Stimulated activated CD4-positive, alpha-beta T cell treated with anti-CD3 and anti-CD28 coated beads, Interleukin-2, amount 100 ng/mL, for 48 hours (primary cell): Measurements from ENCODE around the gene FAM20C.
"Not testable (repeated sequence)": the region's sequence is repeated elsewhere in the genome, so short reads cannot be mapped to it uniquely, and the experiment has no call there.

ENCODE experiments used
- DNase-seq, 2 donors: peaks; one replicate each; pipeline ENCODE4 v3.0.0-alpha.2; 2020

Gene FAM20C

DNA sequence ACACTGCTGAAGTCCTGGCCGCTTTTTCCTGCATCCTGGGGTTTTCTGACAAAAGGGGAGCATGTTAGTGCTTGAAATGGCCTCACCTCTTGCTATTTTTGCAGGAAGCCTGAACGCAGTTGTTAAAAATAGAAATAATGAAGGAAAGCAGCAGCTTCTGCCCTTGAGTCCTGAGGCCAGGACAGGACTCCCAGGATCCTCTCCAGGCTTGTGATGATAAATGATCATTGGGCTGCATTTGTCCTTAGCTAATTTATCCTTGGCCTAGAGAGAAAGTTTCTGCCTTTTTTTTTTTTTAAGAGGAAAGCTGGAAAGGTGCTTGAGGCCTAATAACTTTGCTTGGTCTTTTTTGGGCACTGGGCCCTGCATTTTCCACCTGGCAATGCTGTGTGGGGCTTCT lies 17.7 kb upstream of the FAM20C start:
- no peak for DNase-seq

DNA sequence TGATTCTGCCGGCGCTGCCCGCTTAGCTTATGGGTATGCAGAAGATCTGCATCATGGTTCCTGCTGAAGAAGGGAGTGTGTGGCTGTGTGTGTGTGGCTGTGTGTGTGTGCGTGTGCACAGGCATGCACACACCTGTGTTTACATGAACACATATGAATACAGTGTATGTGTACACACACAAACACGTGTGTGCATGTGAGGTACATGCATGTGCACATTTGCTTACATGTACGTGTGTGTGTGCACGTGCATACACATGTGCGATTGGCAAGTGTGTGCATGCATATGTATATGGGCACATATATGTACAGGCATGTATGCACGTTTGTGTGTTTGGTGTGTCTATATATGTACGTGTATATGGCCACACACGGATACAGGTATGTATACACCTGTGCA lies 16.4 kb upstream of the FAM20C start:
- no peak for DNase-seq

DNA sequence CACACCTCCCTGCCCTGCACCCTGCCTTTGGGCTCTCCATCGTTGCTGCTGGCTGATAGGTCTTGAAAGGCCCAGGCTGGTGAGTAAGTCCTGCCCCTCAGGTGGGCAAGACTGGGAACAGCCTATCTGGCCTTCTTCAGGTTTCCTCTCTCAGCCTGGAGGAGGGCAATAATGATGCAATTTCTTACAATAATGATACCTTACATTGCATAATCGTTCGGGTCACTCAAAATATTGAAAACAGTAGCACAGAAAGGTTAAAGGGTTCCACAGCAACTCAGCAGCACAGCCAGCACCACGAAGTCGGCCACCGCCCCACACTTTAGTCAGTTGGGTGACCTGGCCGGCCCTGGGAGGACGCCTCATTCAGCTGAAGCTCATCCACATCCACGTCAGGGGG lies 16.0 kb upstream of the FAM20C start:
- DNase-seq = no peak

- no peak for DNase-seq
Measured at GRCh38 chr7:176786-177459, 15.4 kb upstream of the FAM20C start.

DNA sequence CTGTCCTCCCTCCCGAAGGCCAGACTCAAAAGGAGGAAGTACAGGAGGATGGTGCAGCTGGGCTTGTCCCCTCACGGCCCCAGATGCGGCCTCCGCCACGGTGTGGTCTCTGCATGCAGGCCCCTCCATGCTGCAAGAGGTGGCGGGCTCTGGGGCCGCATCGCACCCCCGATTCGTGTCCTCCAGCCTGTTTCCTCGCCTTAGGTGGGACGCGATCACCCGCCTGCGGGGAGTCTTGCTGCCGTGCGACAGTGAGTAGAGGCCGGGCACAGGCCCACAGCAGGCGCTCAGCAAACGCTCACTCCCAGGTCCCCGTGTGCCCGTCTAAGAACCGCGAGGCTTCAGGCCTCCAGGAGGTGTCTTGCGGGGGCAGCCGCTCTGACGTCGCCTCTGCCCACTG lies 13.9 kb upstream of the FAM20C start:
- no peak for DNase-seq

DNA sequence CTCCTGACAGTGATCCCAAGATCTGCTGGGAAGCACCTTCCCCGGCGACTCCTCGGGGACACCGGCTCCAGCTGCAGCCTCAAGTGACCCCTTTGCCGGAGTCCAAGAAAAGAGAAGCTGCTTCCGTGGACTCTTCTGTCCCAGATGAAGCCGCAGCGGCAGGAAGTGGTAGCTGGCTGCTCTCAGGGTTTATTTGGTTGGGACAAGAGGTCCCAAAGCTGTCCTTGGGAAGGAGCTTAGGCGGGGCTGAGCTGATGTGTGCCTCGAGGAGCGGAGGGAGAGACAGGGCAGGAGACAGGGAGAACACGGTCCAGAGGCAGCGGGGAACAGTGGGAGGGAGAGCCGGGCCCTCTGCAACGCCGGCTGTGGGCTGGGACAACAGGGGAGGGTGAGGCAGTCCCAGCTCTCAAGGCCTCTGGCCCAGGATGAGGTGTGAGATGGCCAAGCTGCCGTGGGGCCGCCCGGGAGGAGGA lies 13.1 kb upstream of the FAM20C start:
- no peak for DNase-seq

- no peak for DNase-seq
Measured at GRCh38 chr7:179948-180694, 12.2 kb upstream of the FAM20C start.

- no peak for DNase-seq
Measured at GRCh38 chr7:181738-182137, 10.6 kb upstream of the FAM20C start.

DNA sequence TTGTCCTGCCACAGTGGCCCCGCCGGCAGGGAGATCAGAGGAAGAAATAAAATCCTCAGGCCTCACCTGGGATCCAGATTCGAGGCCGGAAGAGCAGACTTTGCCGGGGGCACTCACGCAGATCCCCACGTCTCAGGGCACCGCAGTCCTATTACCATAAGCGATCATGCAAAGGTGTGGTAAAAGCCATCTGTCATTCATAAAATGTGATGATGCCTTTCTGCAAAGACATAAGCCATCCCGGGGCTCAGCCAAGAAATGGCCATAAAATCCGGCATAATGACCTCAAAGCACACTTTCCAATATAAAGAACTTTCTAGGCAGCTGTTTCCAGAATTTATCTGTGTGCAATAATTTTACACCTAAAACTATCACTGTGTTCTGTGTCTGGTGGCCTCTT lies 9.9 kb upstream of the FAM20C start:
- not testable (repeated sequence) for DNase-seq

- DNase-seq = no peak
Measured at GRCh38 chr7:183496-184292, 8.7 kb upstream of the FAM20C start.

DNA sequence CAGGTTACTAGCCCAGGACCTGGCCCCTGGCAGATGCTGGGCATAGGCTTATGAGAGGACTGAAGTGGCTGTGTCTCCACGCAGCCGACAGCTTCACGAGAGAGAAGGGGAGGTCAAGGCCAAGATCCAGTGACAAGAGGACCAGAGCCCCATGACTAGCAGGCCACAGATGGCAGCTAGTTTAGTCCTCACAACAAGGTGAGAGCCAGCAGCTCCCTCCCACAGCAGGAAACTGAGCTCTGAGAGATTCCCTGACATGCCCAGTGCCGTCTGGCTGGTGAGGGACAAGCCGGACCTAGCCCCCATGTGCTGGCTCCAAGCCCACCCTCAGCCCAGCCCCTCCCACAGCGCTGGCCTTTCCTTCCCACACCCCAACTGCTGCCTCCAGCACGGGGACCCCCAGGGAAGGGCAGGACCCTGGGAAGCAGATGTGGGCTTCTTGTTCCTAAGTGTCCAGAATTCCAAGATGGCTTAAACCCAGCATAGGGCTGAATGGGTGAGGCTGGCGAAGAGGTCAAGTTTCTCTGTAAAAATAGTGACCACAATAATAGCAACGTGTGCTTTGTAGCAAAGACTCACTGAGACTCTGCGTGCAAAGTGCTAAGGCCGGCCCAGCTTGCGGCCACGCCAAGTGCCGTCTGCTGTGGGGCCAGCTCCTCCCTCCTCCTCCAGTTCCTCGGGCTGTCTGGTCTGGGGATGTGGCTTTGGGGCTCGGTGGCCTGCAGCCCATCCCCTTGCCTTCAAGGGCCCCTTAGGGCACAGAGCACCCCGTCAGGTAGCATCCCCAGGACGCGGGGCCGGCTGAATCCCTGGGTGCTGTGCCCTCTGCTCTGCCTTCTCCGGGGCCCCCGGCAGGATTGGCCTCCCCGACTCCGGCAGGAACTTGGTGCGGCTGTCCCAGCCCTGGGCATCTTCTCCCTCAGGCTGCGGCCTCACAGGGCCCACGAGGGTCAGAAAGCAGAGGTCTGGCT lies 7.8 kb upstream of the FAM20C start:
- no peak for DNase-seq

GRCh38 chr7:186516-187113 lies 5.8 kb upstream of the FAM20C start:
- no peak for DNase-seq

DNA sequence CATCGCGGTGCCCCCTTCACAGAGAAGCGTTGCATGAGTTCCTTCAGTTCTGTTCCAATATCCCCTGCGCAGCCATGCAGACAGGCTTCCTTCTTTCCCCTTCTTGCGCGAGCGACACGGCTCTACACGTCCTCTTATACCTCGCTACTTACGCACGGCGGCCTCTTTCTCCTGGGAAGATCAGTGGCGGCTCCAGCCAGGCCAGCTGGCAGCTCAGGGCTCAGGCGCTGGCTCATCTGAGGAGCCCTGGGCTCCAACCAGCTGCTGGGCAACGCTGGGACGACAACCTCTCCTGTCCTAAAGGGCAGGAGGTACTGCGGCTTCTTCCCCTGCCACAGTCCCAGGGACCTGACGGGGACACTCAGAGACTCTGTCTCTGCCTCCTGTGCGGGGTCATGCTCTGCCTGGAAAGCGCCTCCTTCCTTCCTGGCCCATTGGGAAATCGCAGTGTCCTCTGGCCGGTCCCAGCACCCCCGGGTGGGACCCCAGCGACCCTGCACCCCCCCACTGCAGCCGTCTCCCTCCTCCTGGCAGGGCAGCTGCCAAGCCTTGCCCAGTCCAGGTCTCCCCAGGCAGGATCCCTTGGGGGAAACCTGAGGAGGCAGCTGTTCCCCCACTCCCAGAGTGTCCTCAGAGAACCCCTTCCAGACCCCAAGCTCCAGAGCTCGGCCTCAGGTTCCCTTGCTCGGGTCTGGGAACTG lies 5.0 kb upstream of the FAM20C start:
- no peak for DNase-seq

DNA sequence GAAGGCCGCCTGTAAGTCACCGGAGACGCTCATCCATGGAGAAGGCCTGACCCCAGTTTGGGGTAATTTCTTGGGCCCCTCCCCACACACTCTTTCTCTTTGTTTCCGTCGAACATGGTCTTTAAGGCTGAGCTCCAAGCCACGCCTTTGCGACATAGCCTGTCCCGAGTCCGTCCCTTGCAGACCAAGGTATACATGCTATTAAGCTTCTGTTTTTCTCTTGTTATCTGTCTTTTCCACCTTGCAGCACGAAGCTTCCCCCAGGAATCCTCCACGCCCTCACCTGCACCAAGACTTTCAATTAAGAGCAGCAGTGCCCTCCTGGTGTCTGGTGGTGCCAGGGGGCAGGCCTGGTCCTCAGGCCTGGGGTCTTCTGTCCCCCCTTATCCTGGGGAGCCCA lies 4.2 kb upstream of the FAM20C start:
- no peak for DNase-seq

- DNase-seq = no peak
Measured at GRCh38 chr7:188727-189500, 3.5 kb upstream of the FAM20C start.

GRCh38 chr7:189719-190118 lies 2.7 kb upstream of the FAM20C start:
- no peak for DNase-seq

- DNase-seq = no peak
Measured at GRCh38 chr7:190196-190595, 2.2 kb upstream of the FAM20C start.

- no peak for DNase-seq
Measured at GRCh38 chr7:191105-191980, 1.0 kb upstream of the FAM20C start.

GRCh38 chr7:192701-193480 lies 520 bp downstream of the FAM20C start:
- no peak for DNase-seq
